Rectal smooth muscle tissue (tissue), 1 donor: ENCODE measurements around the gene JMJD1C.

Experiments
- H3K27ac ChIP-seq: one replicate; pipeline ENCODE4 v1.7.0; 2013; ENCODE audit warnings: low read depth, low read length, inconsistent platforms
- H3K27me3 ChIP-seq: one replicate; pipeline ENCODE4 v1.7.0; 2013; ENCODE audit warnings: low read length; ENCODE audit not compliant: control insufficient read depth, insufficient read depth
- H3K36me3 ChIP-seq: one replicate; pipeline ENCODE4 v1.7.0; 2013; ENCODE audit warnings: low read length; ENCODE audit not compliant: control insufficient read depth, insufficient read depth
- H3K4me1 ChIP-seq: one replicate; pipeline ENCODE4 v1.7.0; 2013; ENCODE audit warnings: low read length; ENCODE audit not compliant: control insufficient read depth, insufficient read depth
- H3K4me3 ChIP-seq: one replicate; pipeline ENCODE4 v1.7.0; 2013; ENCODE audit warnings: low read length
- H3K9ac ChIP-seq: one replicate; pipeline ENCODE4 v1.7.0; 2013; ENCODE audit warnings: low read length

Gene JMJD1C

GRCh38 chr10:63125459-63125858, 340.3 kb downstream of the JMJD1C start:
- H3K9ac ChIP-seq: no peak overlapping the region
- no peaks in the 10 kb centered on the region for H3K36me3 ChIP-seq
- no peak overlapping the region for H3K27ac ChIP-seq
- no peak overlapping the region for H3K4me3 ChIP-seq
- no peaks in the 10 kb centered on the region for H3K4me1 ChIP-seq
- H3K27me3 ChIP-seq: no peaks in the 10 kb centered on the region

GRCh38 chr10:63123727-63124362, 341.9 kb downstream of the JMJD1C start:
- Histone ChIP-seq H3K4me3 (no peak overlapping the region), H3K27me3 (no peaks in the 10 kb centered on the region), H3K36me3 (no peaks in the 10 kb centered on the region), H3K9ac (no peak overlapping the region), H3K27ac (no peak overlapping the region), H3K4me1 (no peaks in the 10 kb centered on the region)

- H3K36me3 ChIP-seq: no peaks in the 10 kb centered on the region
- H3K4me3 ChIP-seq: no peak overlapping the region
- H3K4me1 ChIP-seq: peaks cover 3% of the 10 kb centered on the region
- no peaks in the 10 kb centered on the region for H3K27me3 ChIP-seq
- no peak overlapping the region for H3K27ac ChIP-seq
- H3K9ac ChIP-seq: no peak overlapping the region
These were observed 345.2 kb downstream of the JMJD1C start for GRCh38 chr10:63120554-63120953.

GRCh38 chr10:63119041-63119440, 346.7 kb downstream of the JMJD1C start:
- Histone ChIP-seq H3K27me3 (no peaks in the 10 kb centered on the region), H3K36me3 (no peaks in the 10 kb centered on the region), H3K27ac (no peak overlapping the region), H3K9ac (no peak overlapping the region), H3K4me1 (peaks cover 4% of the 10 kb centered on the region), H3K4me3 (no peak overlapping the region)
